Measurements from ENCODE around the gene CACNB3.
A peak's percentile ranks its signal among the peaks of the same experiment; 100 is the strongest.
"Not testable (repeated sequence)": the region's sequence is repeated elsewhere in the genome, so short reads cannot be mapped to it uniquely, and the experiment has no call there.

Gene CACNB3

GRCh38 chr12:48852734-48853688, 34.7 kb downstream of the CACNB3 start:
- peak; percentile 91 for DNase-seq
- peak overlapping the region; percentile 49 for H4K8ac ChIP-seq (ENCODE audit: low read length)
- H4K91ac ChIP-seq (ENCODE audit: low read length) = no peak overlapping the region
- WGBS = 10% methylated on average over 10 of the region's 11 CpGs
- peaks cover 8% of the 10 kb centered on the region for H3K79me1 ChIP-seq (replicated peaks; ENCODE audit: low read length, poor library complexity, severe bottlenecking)
- H3K23ac ChIP-seq (ENCODE audit: low read length in 2 of 2) = no peak overlapping the region
- no peaks in the 10 kb centered on the region for H3K9me3 ChIP-seq (ENCODE audit: control insufficient read depth, low read length)
- H2AFZ ChIP-seq (ENCODE audit: low read depth, low read length) = peak overlapping the region; percentile 54
- H3K9ac ChIP-seq (ENCODE audit: low read length) = peak overlapping the region; percentile 98
- no peak overlapping the region for H2BK15ac ChIP-seq (ENCODE audit: low read depth, poor library complexity, severe bottlenecking)
- peak overlapping the region; percentile 35 for H2AK5ac ChIP-seq (ENCODE audit: low read length, severe bottlenecking)
- no peak overlapping the region for H2BK12ac ChIP-seq (ENCODE audit: low read length in 2 of 2)
- peaks cover 14 to 15% of the 10 kb centered on the region in 2 experiments for H3K27me3 ChIP-seq (ENCODE audit: control insufficient read depth in 1 of 2, insufficient read depth in 1 of 2, low read length in 2 of 2)
- H3K27ac ChIP-seq (ENCODE audit: low read length, poor library complexity, severe bottlenecking) = no peak overlapping the region
- H2BK120ac ChIP-seq (ENCODE audit: low read depth, low read length) = no peak overlapping the region
- H3K4ac ChIP-seq (ENCODE audit: low read depth in 1 of 2, low read length in 2 of 2) = peak overlapping the region; percentile 35 to 63
- H3K36me3 ChIP-seq (ENCODE audit: control insufficient read depth in 1 of 2, insufficient read depth in 2 of 2, low read depth in 1 of 2, low read length in 2 of 2) = peaks cover 6 to 14% of the 10 kb centered on the region in 2 experiments
- no peak overlapping the region for H2BK5ac ChIP-seq (ENCODE audit: low read depth, low read length, poor library complexity, severe bottlenecking)
- H3K4me3 ChIP-seq (ENCODE audit: insufficient read depth in 1 of 2, low read depth in 1 of 2, low read length in 2 of 2) = peak overlapping the region in 1 of 2 experiments; percentile 98
- peak overlapping the region; percentile 64 for H3K4me2 ChIP-seq (ENCODE audit: low read length, poor library complexity, severe bottlenecking)
- no peak overlapping the region for H3K14ac ChIP-seq (ENCODE audit: low read length in 2 of 2)
- peak overlapping the region in 1 of 2 experiments; percentile 63 for H3K18ac ChIP-seq (ENCODE audit: low read depth in 1 of 2, low read length in 2 of 2)
- H3K4me1 ChIP-seq (ENCODE audit: control insufficient read depth, insufficient read depth, low read depth, low read length) = peaks cover 6% of the 10 kb centered on the region

- H3K23ac ChIP-seq (ENCODE audit: low read length in 2 of 2) = no peak overlapping the region
- H3K9ac ChIP-seq (ENCODE audit: low read length) = no peak overlapping the region
- H4K91ac ChIP-seq (ENCODE audit: low read length) = no peak overlapping the region
- no peak overlapping the region for H3K27ac ChIP-seq (ENCODE audit: low read length, poor library complexity, severe bottlenecking)
- H2BK5ac ChIP-seq (ENCODE audit: low read depth, low read length, poor library complexity, severe bottlenecking) = no peak overlapping the region
- H3K36me3 ChIP-seq (ENCODE audit: control insufficient read depth in 1 of 2, insufficient read depth in 2 of 2, low read depth in 1 of 2, low read length in 2 of 2) = peaks cover under 1 to 9% of the 10 kb centered on the region in 2 experiments
- H2AFZ ChIP-seq (ENCODE audit: low read depth, low read length) = no peak overlapping the region
- no peak overlapping the region for H4K8ac ChIP-seq (ENCODE audit: low read length)
- H3K4me1 ChIP-seq (ENCODE audit: control insufficient read depth, insufficient read depth, low read depth, low read length) = peaks cover 6% of the 10 kb centered on the region
- no peak overlapping the region for H3K14ac ChIP-seq (ENCODE audit: low read length in 2 of 2)
- no peak overlapping the region for H3K4me2 ChIP-seq (ENCODE audit: low read length, poor library complexity, severe bottlenecking)
- peaks cover 14 to 16% of the 10 kb centered on the region in 2 experiments for H3K27me3 ChIP-seq (ENCODE audit: control insufficient read depth in 1 of 2, insufficient read depth in 1 of 2, low read length in 2 of 2)
- peaks cover 6% of the 10 kb centered on the region for H3K79me1 ChIP-seq (replicated peaks; ENCODE audit: low read length, poor library complexity, severe bottlenecking)
- H3K9me3 ChIP-seq (ENCODE audit: control insufficient read depth, low read length) = no peaks in the 10 kb centered on the region
- H3K18ac ChIP-seq (ENCODE audit: low read depth in 1 of 2, low read length in 2 of 2) = no peak overlapping the region
- H2BK12ac ChIP-seq (ENCODE audit: low read length in 2 of 2) = no peak overlapping the region
- no peak overlapping the region for H2BK15ac ChIP-seq (ENCODE audit: low read depth, poor library complexity, severe bottlenecking)
- H3K4me3 ChIP-seq (ENCODE audit: insufficient read depth in 1 of 2, low read depth in 1 of 2, low read length in 2 of 2) = no peak overlapping the region
- no peak overlapping the region for H2AK5ac ChIP-seq (ENCODE audit: low read length, severe bottlenecking)
- H2BK120ac ChIP-seq (ENCODE audit: low read depth, low read length) = no peak overlapping the region
- 60% methylated on average over 1 of the region's 4 CpGs for WGBS
- H3K4ac ChIP-seq (ENCODE audit: low read depth in 1 of 2, low read length in 2 of 2) = no peak overlapping the region
- DNase-seq = no peak
Observed at GRCh38 chr12:48854488-48854887, 36.2 kb downstream of the CACNB3 start.

GRCh38 chr12:48854932-48855331, 36.6 kb downstream of the CACNB3 start:
- peaks cover 14 to 16% of the 10 kb centered on the region in 2 experiments for H3K27me3 ChIP-seq (ENCODE audit: control insufficient read depth in 1 of 2, insufficient read depth in 1 of 2, low read length in 2 of 2)
- H3K4me3 ChIP-seq (ENCODE audit: insufficient read depth in 1 of 2, low read depth in 1 of 2, low read length in 2 of 2); H2BK15ac ChIP-seq (ENCODE audit: low read depth, poor library complexity, severe bottlenecking); H4K91ac ChIP-seq (ENCODE audit: low read length); H3K18ac ChIP-seq (ENCODE audit: low read depth in 1 of 2, low read length in 2 of 2); H3K9me3 ChIP-seq (ENCODE audit: control insufficient read depth, low read length); H3K4me1 ChIP-seq (ENCODE audit: control insufficient read depth, insufficient read depth, low read depth, low read length); H2AFZ ChIP-seq (ENCODE audit: low read depth, low read length); H4K8ac ChIP-seq (ENCODE audit: low read length); H3K4me2 ChIP-seq (ENCODE audit: low read length, poor library complexity, severe bottlenecking); H2BK12ac ChIP-seq (ENCODE audit: low read length in 2 of 2); H3K36me3 ChIP-seq (ENCODE audit: control insufficient read depth in 1 of 2, insufficient read depth in 2 of 2, low read depth in 1 of 2, low read length in 2 of 2); DNase-seq; H3K27ac ChIP-seq (ENCODE audit: low read length, poor library complexity, severe bottlenecking); H3K4ac ChIP-seq (ENCODE audit: low read depth in 1 of 2, low read length in 2 of 2); H2BK120ac ChIP-seq (ENCODE audit: low read depth, low read length); H3K14ac ChIP-seq (ENCODE audit: low read length in 2 of 2); H3K23ac ChIP-seq (ENCODE audit: low read length in 2 of 2); H2BK5ac ChIP-seq (ENCODE audit: low read depth, low read length, poor library complexity, severe bottlenecking); H2AK5ac ChIP-seq (ENCODE audit: low read length, severe bottlenecking); H3K9ac ChIP-seq (ENCODE audit: low read length); H3K79me1 ChIP-seq (replicated peaks; ENCODE audit: low read length, poor library complexity, severe bottlenecking): not testable (repeated sequence)
- 89% methylated on average over 10 of the region's 10 CpGs for whole genome bisulfite sequencing

GRCh38 chr12:48856379-48856778, 38.1 kb downstream of the CACNB3 start:
- H3K36me3 ChIP-seq (ENCODE audit: control insufficient read depth in 1 of 2, insufficient read depth in 2 of 2, low read depth in 1 of 2, low read length in 2 of 2) = no peaks in the 10 kb centered on the region
- H3K79me1 ChIP-seq (replicated peaks; ENCODE audit: low read length, poor library complexity, severe bottlenecking) = peaks cover 2% of the 10 kb centered on the region
- peaks cover 18 to 23% of the 10 kb centered on the region in 2 experiments for H3K27me3 ChIP-seq (ENCODE audit: control insufficient read depth in 1 of 2, insufficient read depth in 1 of 2, low read length in 2 of 2)
- no peak overlapping the region for H2BK12ac ChIP-seq (ENCODE audit: low read length in 2 of 2)
- no peak overlapping the region for H3K9ac ChIP-seq (ENCODE audit: low read length)
- no peak overlapping the region for H4K8ac ChIP-seq (ENCODE audit: low read length)
- DNase-seq = no peak
- H2BK5ac ChIP-seq (ENCODE audit: low read depth, low read length, poor library complexity, severe bottlenecking) = no peak overlapping the region
- H3K23ac ChIP-seq (ENCODE audit: low read length in 2 of 2) = no peak overlapping the region
- no peak overlapping the region for H4K91ac ChIP-seq (ENCODE audit: low read length)
- WGBS = 100% methylated on average over 1 of the region's 2 CpGs
- H2BK120ac ChIP-seq (ENCODE audit: low read depth, low read length) = no peak overlapping the region
- no peak overlapping the region for H3K4me3 ChIP-seq (ENCODE audit: insufficient read depth in 1 of 2, low read depth in 1 of 2, low read length in 2 of 2)
- H3K27ac ChIP-seq (ENCODE audit: low read length, poor library complexity, severe bottlenecking) = no peak overlapping the region
- no peaks in the 10 kb centered on the region for H3K9me3 ChIP-seq (ENCODE audit: control insufficient read depth, low read length)
- no peak overlapping the region for H3K18ac ChIP-seq (ENCODE audit: low read depth in 1 of 2, low read length in 2 of 2)
- no peak overlapping the region for H2BK15ac ChIP-seq (ENCODE audit: low read depth, poor library complexity, severe bottlenecking)
- H3K4ac ChIP-seq (ENCODE audit: low read depth in 1 of 2, low read length in 2 of 2) = no peak overlapping the region
- H2AK5ac ChIP-seq (ENCODE audit: low read length, severe bottlenecking) = no peak overlapping the region
- H3K4me2 ChIP-seq (ENCODE audit: low read length, poor library complexity, severe bottlenecking) = no peak overlapping the region
- H2AFZ ChIP-seq (ENCODE audit: low read depth, low read length) = no peak overlapping the region
- peaks cover 3% of the 10 kb centered on the region for H3K4me1 ChIP-seq (ENCODE audit: control insufficient read depth, insufficient read depth, low read depth, low read length)
- no peak overlapping the region for H3K14ac ChIP-seq (ENCODE audit: low read length in 2 of 2)
